K562 (cell line): ENCODE data around the gene MAP4K5. TPM values are rescaled to one million over a fixed set of nuclear protein-coding genes. Genes with fewer than 3 reads are reported as not detected.

Source experiments
- ARID1B ChIP-seq: fragments of 450-650 bp; IDR thresholded peaks from 2 replicates; pipeline ENCODE4 v1.6.1; 2016; ENCODE audit warnings: antibody characterized with exemption, mild to moderate bottlenecking, inconsistent platforms
- CGGBP1 ChIP-seq: fragments of 250-450 bp; sonication (Bioruptor Pico); IDR thresholded peaks from 2 replicates; pipeline ENCODE4 v1.9.0; 2021; ENCODE audit warnings: mild to moderate bottlenecking
- CTCF ChIP-seq, 3 experiments: IDR thresholded peaks in 2 of 3; conservative IDR thresholded peaks in 1 of 3; 2 replicates each; pipeline ENCODE4 v1.5.1; 2011 to 2012; ENCODE audit warnings: low read length in 3 of 3, mild to moderate bottlenecking in 3 of 3, control low read depth in 2 of 3, improper control_type of control experiment in 1 of 3, inconsistent platforms in 1 of 3, low read depth in 1 of 3, mixed read lengths in 1 of 3, moderate library complexity in 1 of 3; ENCODE audit not compliant: insufficient read depth in 2 of 3
- FOXP1 ChIP-seq: sonication (generic); formaldehyde crosslinking; IDR thresholded peaks from 2 replicates; pipeline ENCODE4 v1.8.0; 2022; ENCODE audit warnings: mild to moderate bottlenecking, missing genetic modification reagents
- HIVEP1 ChIP-seq: fragments of 250-450 bp; sonication (Bioruptor Pico); IDR thresholded peaks from 2 replicates; pipeline ENCODE4 v1.4.0; 2020; ENCODE audit warnings: mild to moderate bottlenecking
- HNRNPLL ChIP-seq: fragments of 200-400 bp; formaldehyde crosslinking; IDR thresholded peaks from 2 replicates; pipeline ENCODE4 v1.6.1; 2017; ENCODE audit warnings: low read length, low read depth, mild to moderate bottlenecking; ENCODE audit not compliant: poor library complexity, severe bottlenecking
- MCM7 ChIP-seq, 2 experiments: fragments of 450-650 bp; IDR thresholded peaks; 2 replicates each; pipeline ENCODE4 v1.6.1; 2016 to 2018
- MED1 ChIP-seq: sonication (generic); formaldehyde crosslinking; IDR thresholded peaks from 2 replicates; pipeline ENCODE4 v1.8.1; 2023; ENCODE audit warnings: missing genetic modification reagents, borderline replicate concordance
- NFRKB ChIP-seq: fragments of 450-650 bp; IDR thresholded peaks from 2 replicates; pipeline ENCODE4 v1.6.1; 2016; ENCODE audit warnings: low read depth
- PKNOX1 ChIP-seq: fragments of 450-650 bp; IDR thresholded peaks from 2 replicates; pipeline ENCODE4 v1.6.1; 2016
- RFX5 ChIP-seq: IDR thresholded peaks from 2 replicates; pipeline ENCODE4 v1.6.1; 2011; ENCODE audit warnings: low read depth, mild to moderate bottlenecking, improper control_type of control experiment, low read length
- SIRT6 ChIP-seq: IDR thresholded peaks from one replicate; pipeline ENCODE4 v1.6.1; 2012; ENCODE audit warnings: low read depth, mild to moderate bottlenecking, control low read depth, inconsistent platforms, low read length, moderate library complexity
- SMC3 ChIP-seq: conservative IDR thresholded peaks from 2 replicates; pipeline ENCODE4 v1.6.1; 2011; ENCODE audit warnings: low read depth, low read length, improper control_type of control experiment; ENCODE audit not compliant: insufficient read depth
- ZFX ChIP-seq: sonication (generic); formaldehyde crosslinking; IDR thresholded peaks from 2 replicates; pipeline ENCODE4 v1.8.0; 2022; ENCODE audit warnings: mild to moderate bottlenecking, missing genetic modification reagents, moderate library complexity
- ZNF146 ChIP-seq: IDR thresholded peaks from one replicate; pipeline ENCODE4 v1.6.1; 2018; ENCODE audit warnings: missing compliant biosample characterization; ENCODE audit not compliant: unreplicated experiment
- ZNF384 ChIP-seq: IDR thresholded peaks from 2 replicates; pipeline ENCODE4 v1.6.1; 2012; ENCODE audit warnings: low read depth, low read length, improper control_type of control experiment
- polyA plus RNA-seq, 8 experiments: library from polyadenylated mRNA; depleted of rRNA in 4 of 8; stranded (reverse) in 5 of 8; unstranded in 3 of 8; fragments of >200 nt; fragmentation: Nextera tagmentation in 2 of 8; fragmentation: Illumina TruSeq in 1 of 8; extraction: Ambion mirVana in 2 of 8; extraction: Trizol in 1 of 8; gene quantifications; 2 replicates each; pipeline versions ENCODE4 v1.2.1 to v1.2.3, GENCODE V29; 2011 to 2014; ENCODE audit warnings: inconsistent platforms in 1 of 8, missing spikeins in 1 of 8
- total RNA-seq, 7 experiments: library from RNA; depleted of rRNA in 6 of 7; stranded (reverse); fragments of >200 nt in 6 of 7; fragmentation: Illumina TruSeq in 2 of 7; extraction: Trizol in 2 of 7; gene quantifications; 2 replicates each; pipeline versions ENCODE4 v1.2.1 to v1.2.3, GENCODE V29; 2011 to 2021; ENCODE audit warnings: low replicate concordance in 1 of 7

MAP4K5 gene
- total and polyA plus RNA-seq, 9 of the 15 experiments (the other 6 are each of a cell fraction or from before 2014, with no cell fraction given): 5.9 to 29.4 (median 18.0) TPM

- TF ChIP-seq ZFX (CRISPR knock-in tag) (no peak), MCM7 (IDR thresholded peaks at IDR 0.05) (no peak), NFRKB (no peak), ZNF384 (no peak), ZNF146 (CRISPR knock-in tag) (no peak), SIRT6 (no peak), PKNOX1 (peak; percentile 93), RFX5 (no peak), ARID1B (no peak), HNRNPLL (no peak), CTCF (IDR thresholded peaks at IDR 0.05 in 2 of 3, conservative IDR thresholded peaks at IDR 0.05 in 1 of 3; ENCODE audit: insufficient read depth in 2 of 3, low read depth in 1 of 3, low read length in 3 of 3) (peak; percentile 14 to 55 (median 51); a peak in 5 of 6 replicates), SMC3 (peak; percentile 33; the same call in 1 of the 2 replicates), FOXP1 (no peak), HIVEP1 (no peak), MED1 (CRISPR knock-in tag) (no peak), CGGBP1 (CRISPR knock-in tag) (no peak)
Observed at GRCh38 chr14:50542941-50543418, 10.6 kb upstream of the MAP4K5 start (continued).
